Subcutaneous adipose tissue (tissue), 4 donors: ENCODE results near the gene MMP15. TPM values are rescaled to one million over a fixed set of nuclear protein-coding genes. Genes with fewer than 3 reads are reported as not detected.

ENCODE experiments used
- total RNA-seq, 4 donors: library from RNA; depleted of rRNA; stranded (reverse); fragments of >200 nt; gene quantifications; one replicate each; pipeline ENCODE4 v1.1.0, GENCODE V29; 2016
- TF ChIP-seq, protein P1 (sequence below): fragments of 450-650 bp; IDR thresholded peaks from one replicate; pipeline ENCODE4 v1.5.1; 2016; ENCODE audit warnings: low read depth, mild to moderate bottlenecking, control low read depth, antibody characterized with exemption, moderate library complexity

Gene MMP15
- total RNA-seq, 4 donors from 2014 or later, result 2.0 to 26.6 (median 3.4) TPM

DNA sequence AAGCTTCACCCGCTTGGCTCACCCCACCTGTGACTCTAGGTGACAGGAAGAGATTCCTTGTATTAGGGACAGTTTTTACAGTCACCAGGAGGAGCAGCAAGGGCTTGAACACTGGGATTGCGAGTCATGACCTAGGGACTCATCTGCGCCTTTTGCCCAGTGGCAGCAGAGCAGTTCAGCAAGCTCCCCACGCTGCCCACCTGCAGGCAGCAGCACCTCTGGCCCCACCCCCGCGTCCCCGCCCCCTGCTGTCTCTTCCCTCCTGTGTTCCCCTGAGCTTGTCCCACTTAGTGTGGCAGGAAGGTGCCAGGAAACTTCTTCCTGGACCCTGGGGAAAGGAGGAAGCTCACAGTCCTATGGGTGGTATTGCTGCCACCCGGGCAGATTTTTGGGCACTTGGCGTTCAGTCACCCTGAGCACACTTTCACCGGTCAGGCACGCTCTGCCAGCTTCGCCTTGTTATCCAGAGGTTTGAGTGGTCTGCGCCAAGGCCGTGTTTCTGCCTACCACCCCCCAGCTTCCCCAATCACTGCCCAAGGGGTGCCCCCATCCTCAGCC, 8.7 kb downstream of the MMP15 start:
- TF ChIP-seq, protein P1, sequence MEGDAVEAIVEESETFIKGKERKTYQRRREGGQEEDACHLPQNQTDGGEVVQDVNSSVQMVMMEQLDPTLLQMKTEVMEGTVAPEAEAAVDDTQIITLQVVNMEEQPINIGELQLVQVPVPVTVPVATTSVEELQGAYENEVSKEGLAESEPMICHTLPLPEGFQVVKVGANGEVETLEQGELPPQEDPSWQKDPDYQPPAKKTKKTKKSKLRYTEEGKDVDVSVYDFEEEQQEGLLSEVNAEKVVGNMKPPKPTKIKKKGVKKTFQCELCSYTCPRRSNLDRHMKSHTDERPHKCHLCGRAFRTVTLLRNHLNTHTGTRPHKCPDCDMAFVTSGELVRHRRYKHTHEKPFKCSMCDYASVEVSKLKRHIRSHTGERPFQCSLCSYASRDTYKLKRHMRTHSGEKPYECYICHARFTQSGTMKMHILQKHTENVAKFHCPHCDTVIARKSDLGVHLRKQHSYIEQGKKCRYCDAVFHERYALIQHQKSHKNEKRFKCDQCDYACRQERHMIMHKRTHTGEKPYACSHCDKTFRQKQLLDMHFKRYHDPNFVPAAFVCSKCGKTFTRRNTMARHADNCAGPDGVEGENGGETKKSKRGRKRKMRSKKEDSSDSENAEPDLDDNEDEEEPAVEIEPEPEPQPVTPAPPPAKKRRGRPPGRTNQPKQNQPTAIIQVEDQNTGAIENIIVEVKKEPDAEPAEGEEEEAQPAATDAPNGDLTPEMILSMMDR, result no peak

DNA sequence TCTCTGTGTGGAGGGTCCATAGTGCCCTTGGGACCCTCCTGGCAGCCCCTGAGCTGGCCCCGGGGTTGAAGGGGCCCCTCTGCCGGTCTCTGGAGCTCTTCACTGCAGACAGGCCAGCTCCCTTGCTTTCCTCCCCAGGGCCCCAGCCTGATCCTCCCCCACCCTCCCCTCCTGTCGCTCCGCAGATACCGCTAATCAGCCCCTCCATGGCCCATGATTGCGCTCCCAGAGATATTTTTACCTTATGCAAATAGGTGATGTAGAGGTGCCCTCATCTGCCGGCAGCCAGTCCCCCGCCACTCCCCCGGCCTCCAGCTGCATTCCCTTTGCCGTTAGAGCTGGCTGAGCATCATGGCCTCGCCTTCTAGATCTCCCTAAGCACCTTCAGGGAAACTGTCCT, 9.2 kb downstream of the MMP15 start:
- TF ChIP-seq, protein P1, result no peak

DNA sequence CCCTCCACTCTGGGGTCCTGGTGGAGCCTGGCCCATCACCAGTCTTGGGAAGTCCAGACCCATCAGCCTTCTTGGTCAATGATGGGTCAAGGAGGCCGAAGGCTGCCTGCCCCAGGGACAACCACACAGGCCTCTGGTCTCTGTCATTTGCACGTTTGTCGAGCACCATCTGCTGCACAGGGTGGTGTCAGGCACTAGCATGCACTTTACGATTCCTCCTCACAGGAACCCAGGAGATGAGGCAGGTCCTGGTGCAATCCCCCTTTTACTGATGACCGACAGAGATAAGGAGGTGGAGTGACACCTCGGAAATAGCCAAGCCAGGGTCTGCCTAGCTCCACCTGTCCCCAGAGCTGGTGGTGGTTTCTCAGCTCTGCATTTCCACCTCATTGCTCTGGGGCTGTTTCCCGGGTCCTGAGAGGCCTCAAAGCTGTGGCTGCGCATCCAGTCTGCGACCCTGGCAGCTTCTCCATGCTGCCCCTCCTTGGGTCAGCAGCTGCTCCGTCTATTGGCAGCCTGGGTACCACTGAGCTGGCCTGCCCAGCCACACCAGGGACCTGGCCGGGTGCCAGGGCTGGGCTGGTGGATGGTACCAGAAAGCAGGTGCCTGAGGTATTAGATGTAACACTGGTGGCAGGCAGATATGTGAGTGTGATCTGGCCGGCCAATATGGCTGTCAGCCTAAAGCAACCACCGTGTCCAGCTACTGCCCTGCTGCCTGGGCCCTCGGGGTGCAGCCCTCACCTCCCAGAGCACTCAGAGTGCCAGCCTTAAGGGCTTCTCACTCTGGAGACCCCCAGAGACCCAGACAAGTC, 10.0 kb downstream of the MMP15 start:
- TF ChIP-seq, protein P1, result no peak

DNA sequence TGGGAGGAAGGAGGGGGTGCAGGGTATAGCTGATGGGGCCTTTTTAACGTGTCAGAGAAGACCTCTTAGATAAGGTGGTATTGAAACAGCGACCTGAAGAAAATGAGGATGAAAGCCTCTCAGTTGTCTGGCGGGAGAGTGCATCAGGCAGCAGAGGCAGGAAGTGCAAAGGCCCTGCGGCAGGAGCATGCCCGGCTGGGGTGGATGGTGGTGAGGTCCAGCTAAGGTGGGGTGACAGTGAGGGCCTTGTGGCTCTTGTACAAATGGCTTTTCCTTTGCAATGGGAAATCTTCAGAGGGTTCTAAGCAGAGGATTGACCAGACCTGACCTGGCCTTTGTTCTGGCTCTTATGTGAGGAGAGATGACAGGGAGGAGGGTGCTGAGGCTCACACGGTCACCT, 11.4 kb downstream of the MMP15 start:
- TF ChIP-seq, protein P1, result no peak

DNA sequence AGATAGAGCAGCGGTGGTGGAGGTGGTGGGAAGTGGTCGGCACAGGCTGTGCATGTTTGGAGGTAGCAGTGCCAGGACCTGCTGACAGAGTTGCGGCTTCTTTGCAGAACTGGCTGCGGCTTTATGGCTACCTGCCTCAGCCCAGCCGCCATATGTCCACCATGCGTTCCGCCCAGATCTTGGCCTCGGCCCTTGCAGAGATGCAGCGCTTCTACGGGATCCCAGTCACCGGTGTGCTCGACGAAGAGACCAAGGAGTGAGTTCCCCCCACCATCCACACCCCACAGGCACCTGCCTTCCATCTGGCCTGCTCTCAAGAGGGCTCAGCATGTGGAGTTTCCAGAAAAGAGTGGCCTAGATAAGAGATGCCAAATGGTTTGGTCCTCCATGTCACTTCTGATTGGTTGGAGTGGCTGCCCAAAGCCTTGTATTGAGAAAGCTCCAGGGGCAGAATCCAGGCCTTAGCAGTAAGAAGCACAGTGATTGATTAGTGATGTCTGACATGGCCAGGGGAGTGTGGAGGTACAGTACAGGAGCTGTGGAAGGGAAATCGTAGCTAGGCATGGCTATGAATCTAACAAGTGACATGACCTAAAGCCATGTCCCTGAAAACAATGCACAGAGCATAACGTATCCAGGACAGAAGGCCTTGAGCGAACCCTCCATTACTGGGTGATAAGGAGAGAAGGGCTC, 12.0 kb downstream of the MMP15 start:
- TF ChIP-seq, protein P1, result no peak

DNA sequence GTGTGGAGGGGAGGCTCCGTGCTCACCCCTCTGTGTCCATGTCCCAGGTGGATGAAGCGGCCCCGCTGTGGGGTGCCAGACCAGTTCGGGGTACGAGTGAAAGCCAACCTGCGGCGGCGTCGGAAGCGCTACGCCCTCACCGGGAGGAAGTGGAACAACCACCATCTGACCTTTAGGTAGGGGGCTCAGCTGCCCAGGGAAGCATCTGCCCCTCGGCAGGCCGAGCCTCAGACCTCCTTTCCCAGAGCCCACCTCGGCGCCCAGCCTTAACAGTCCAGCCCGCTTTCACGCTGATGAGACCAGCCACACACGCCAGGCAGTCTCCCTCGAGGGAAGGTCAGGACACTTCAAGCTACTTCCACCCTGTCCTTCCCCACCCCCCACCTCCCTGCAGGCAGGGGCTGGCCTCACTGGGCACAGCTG, 12.7 kb downstream of the MMP15 start:
- TF ChIP-seq, protein P1, result no peak
